Astrocyte of the spinal cord (primary cell): Measurements from ENCODE around the gene ABCA4.

ENCODE experiments used
- DNase-seq: peaks from one replicate; pipeline ENCODE4 v3.0.0; 2011; ENCODE audit warnings: low read depth, low spot score
- H3K4me3 ChIP-seq: 2 replicates; pipeline ENCODE4 v1.5.1; 2011; ENCODE audit warnings: low read depth, mild to moderate bottlenecking, low read length, moderate library complexity
- in situ Hi-C: cut with HindIII; loops from 2 replicates; pipeline ENCODE4 v1.10.0; 2017; ENCODE audit warnings: low sequenced_read_pairs
- TF ChIP-seq, protein P1 (sequence below): IDR thresholded peaks from 2 replicates; pipeline ENCODE4 v1.5.1; 2012; ENCODE audit warnings: low read depth, mild to moderate bottlenecking, low read length, inconsistent platforms

Gene ABCA4

DNA sequence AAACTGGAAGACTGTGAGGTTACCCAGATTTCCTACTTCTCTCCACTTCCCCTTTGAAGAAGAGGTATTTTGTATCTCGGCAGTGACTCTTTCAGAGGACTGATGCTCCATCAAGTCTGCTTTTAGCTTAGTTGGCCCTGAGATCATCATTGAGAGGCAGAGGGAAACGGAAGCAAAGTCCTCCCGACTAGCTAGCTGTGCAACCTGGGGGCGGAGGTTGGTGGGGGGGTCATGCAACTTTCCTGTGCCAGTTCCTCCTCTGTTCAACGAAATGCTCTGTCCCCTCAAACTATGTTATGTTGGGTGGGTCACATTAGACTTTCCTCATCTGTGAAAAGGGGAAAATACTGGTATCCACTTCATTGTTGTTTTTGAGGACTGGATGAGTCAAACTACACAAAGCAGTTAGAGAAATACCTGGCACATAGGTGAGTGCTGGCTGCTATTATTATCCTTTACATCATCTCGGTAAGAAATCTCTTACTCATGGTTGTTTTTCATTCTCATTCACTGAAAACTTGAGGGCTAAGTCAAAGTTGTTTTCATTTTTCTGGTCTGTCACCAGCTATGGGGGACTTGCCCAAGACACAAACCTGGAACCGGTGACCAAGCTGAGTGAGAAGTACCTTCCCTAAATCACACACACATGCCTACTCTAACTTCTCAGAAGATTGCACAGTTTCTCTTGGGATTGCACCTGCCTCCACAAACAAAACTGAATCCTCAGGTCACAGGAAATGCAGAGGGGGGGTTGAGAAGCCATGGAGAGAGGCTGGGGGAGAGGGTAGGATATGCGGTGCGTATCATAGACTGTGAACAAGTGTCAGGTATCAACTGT is 83.3 kb downstream of the ABCA4 start:
- TF ChIP-seq, protein P1, sequence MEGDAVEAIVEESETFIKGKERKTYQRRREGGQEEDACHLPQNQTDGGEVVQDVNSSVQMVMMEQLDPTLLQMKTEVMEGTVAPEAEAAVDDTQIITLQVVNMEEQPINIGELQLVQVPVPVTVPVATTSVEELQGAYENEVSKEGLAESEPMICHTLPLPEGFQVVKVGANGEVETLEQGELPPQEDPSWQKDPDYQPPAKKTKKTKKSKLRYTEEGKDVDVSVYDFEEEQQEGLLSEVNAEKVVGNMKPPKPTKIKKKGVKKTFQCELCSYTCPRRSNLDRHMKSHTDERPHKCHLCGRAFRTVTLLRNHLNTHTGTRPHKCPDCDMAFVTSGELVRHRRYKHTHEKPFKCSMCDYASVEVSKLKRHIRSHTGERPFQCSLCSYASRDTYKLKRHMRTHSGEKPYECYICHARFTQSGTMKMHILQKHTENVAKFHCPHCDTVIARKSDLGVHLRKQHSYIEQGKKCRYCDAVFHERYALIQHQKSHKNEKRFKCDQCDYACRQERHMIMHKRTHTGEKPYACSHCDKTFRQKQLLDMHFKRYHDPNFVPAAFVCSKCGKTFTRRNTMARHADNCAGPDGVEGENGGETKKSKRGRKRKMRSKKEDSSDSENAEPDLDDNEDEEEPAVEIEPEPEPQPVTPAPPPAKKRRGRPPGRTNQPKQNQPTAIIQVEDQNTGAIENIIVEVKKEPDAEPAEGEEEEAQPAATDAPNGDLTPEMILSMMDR, result no peak
- in situ Hi-C loops, result no loop called here
- H3K4me3 ChIP-seq, result no peak overlapping the region
- no peak for DNase-seq

DNA sequence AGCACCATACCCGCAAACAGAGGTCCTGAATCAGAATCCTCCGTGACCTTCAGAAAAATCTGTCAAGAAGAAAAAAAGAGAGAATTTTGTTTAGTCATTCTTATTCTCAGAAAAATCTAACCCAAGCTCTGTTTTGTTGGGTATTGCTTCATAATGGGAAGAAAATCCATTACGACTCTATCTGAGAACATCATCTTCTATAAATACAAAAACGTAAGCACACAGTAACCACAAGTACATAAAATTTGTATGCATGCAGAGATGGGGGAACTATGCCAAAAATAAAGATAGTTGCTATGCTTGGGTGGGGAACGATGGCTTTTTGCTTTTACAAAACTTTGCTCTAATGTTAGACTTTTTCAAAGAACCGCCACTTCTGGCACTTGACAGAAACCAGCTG is 84.2 kb downstream of the ABCA4 start:
- H3K4me3 ChIP-seq, result no peak overlapping the region
- DNase-seq, result peak; percentile 88
- in situ Hi-C loops, result no loop called here
- TF ChIP-seq, protein P1, result no peak

DNA sequence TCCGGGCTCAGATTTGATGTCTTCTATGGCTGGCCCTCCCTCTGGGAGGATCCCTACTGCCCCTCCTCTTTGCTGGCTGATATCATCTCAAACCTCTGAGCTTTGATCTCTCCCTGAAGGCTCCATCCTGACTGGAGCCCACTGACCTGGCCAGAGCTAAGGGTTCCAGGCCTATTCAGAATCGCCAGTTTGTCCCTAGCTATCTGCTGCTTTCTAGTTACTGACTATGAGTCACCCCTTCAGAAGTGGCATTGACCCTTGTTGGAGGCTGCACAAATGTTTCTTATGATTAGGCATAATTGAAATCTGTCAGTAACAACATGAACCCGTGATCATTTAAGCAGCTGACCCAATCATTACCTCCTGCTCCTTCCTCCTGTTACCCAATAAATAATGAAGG is 87.1 kb downstream of the ABCA4 start:
- TF ChIP-seq, protein P1, result no peak
- no peak for DNase-seq
- in situ Hi-C loops, result no loop called here
- H3K4me3 ChIP-seq, result no peak overlapping the region

DNA sequence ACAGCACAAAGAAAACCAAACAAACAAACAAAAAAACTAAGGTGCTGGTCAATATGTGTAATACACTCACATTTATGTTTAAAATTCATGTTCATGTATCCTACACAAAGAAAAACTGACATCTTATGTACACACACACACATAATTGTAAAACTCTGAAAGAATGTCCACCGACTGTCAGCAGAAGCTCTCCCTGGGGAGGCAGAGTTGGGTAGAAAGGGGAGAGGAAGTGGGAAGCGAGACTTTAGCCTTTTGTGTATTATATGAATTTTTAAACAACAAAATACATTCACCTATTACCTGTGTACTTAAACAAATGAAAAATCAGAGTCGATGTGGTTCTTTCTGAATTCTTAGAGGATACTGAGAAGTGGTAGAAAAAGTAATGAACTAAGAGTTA is 88.3 kb downstream of the ABCA4 start:
- no peak overlapping the region for H3K4me3 ChIP-seq
- in situ Hi-C loops, result no loop called here
- no peak for DNase-seq
- TF ChIP-seq, protein P1, result no peak

DNA sequence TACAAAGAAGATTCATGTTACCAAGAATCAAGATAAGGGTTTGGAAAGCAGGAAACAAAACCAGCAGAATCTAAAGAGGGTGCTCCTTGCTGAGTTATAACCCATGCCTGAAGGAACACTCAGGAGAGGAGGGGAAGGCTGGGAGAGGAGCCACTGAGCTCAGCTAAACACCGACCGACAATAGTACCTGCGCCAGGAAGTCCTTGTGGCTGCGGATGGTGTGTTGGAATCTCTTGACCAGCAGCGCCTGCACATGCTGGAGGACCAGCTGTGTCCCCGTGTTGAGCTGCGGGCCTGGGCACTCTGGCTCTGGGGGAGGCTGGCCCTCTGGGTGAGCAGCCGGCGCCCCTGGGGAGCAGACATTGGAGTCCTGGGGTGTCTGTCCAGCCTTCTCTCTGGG is 89.4 kb downstream of the ABCA4 start:
- H3K4me3 ChIP-seq, result no peak overlapping the region
- in situ Hi-C loops, result no loop called here
- TF ChIP-seq, protein P1, result no peak
- DNase-seq, result no peak

DNA sequence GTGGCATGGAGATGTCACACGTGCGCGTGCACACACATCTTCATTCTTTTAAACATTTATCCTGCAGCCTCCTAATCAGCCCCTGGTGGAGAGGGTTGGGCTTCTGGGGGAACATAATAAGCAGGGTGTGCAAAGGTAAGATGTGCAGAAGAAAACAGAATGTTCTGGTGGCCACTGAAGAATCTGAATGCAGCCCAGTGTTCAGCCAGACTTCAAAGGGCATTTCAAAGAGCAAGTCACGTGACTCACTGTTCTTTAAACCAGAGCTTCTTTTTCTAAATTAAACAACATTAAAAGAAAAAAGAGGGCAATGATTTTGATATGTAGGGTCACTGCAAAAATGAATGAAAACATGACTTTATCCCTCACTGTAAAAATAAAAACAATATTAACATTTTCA is 89.8 kb downstream of the ABCA4 start:
- no peak overlapping the region for H3K4me3 ChIP-seq
- no peak for DNase-seq
- TF ChIP-seq, protein P1, result no peak
- in situ Hi-C loops, result no loop called here
